HEK293 (cell line): ENCODE results near the gene HECTD4.
A peak's percentile ranks its signal among the peaks of the same experiment; 100 is the strongest.

Experiments
- CTCF ChIA-PET: fragments of 350-600 bp; formaldehyde crosslinking; extraction: SDS; loops from one replicate; lab custom pipeline; 2021; ENCODE audit warnings: antibody characterized with exemption; lab: Yijun Ruan, JAX
- POLR2A ChIA-PET: fragments of 300-600 bp; formaldehyde crosslinking; extraction: SDS; loops from one replicate; lab custom pipeline; 2020; ENCODE audit warnings: antibody characterized with exemption, inconsistent platforms; lab: Yijun Ruan, JAX
- H3K27ac ChIP-seq: fragments of 200-500 bp; sonication (Bioruptor generic); 2 replicates; pipeline ENCODE4 v1.5.1; 2014; ENCODE audit warnings: low read depth, low read length, control low read depth, inconsistent platforms; ENCODE audit errors: extremely low read depth
- H3K36me3 ChIP-seq, 2 experiments: fragments of 200-500 bp in 1 of 2; sonication (Bioruptor generic) in 1 of 2; 1 replicate in 1 of 2; 2 replicates in 1 of 2; pipeline ENCODE4 v1.5.1; 2014 to 2017; ENCODE audit warnings: inconsistent platforms in 2 of 2, low read length in 2 of 2; ENCODE audit not compliant: control insufficient read depth in 2 of 2, insufficient read depth in 1 of 2
- H3K4me1 ChIP-seq: fragments of 200-500 bp; sonication (Bioruptor generic); 2 replicates; pipeline ENCODE4 v1.5.1; 2014; ENCODE audit warnings: mild to moderate bottlenecking, low read length, inconsistent platforms; ENCODE audit not compliant: control insufficient read depth, insufficient read depth
- H3K4me3 ChIP-seq: 2 replicates; pipeline ENCODE4 v1.5.1; 2011; ENCODE audit warnings: low read depth, mild to moderate bottlenecking, control low read depth, low read length, moderate library complexity
- H3K9me3 ChIP-seq: fragments of 200-500 bp; sonication (Bioruptor generic); 2 replicates; pipeline ENCODE4 v1.5.1; 2014; ENCODE audit warnings: low read depth, low read length, inconsistent platforms; ENCODE audit not compliant: control insufficient read depth, insufficient read depth
- GLI4 ChIP-seq: fragments of 450-650 bp; formaldehyde crosslinking; IDR thresholded peaks from 2 replicates; pipeline ENCODE4 v1.5.1; 2016; ENCODE audit warnings: missing biosample characterization, missing genetic modification characterization
- KLF7 ChIP-seq: fragments of 450-650 bp; formaldehyde crosslinking; IDR thresholded peaks from 2 replicates; pipeline ENCODE4 v1.5.1; 2016; ENCODE audit warnings: missing biosample characterization, missing genetic modification characterization, borderline replicate concordance
- OSR2 ChIP-seq: fragments of 450-650 bp; formaldehyde crosslinking; IDR thresholded peaks from 2 replicates; pipeline ENCODE4 v1.5.1; 2016; ENCODE audit warnings: missing biosample characterization, missing genetic modification characterization
- RBAK ChIP-seq: fragments of 450-650 bp; formaldehyde crosslinking; IDR thresholded peaks from 2 replicates; pipeline ENCODE4 v1.5.1; 2016; ENCODE audit warnings: missing biosample characterization, missing genetic modification characterization
- SCRT1 ChIP-seq: fragments of 450-650 bp; formaldehyde crosslinking; IDR thresholded peaks from 2 replicates; pipeline ENCODE4 v1.5.1; 2016; ENCODE audit warnings: missing biosample characterization, missing genetic modification characterization, borderline replicate concordance
- SP3 ChIP-seq: fragments of 450-650 bp; formaldehyde crosslinking; IDR thresholded peaks from 2 replicates; pipeline ENCODE4 v1.5.1; 2016; ENCODE audit warnings: missing biosample characterization, missing genetic modification characterization
- YY2 ChIP-seq: fragments of 450-650 bp; formaldehyde crosslinking; IDR thresholded peaks from 2 replicates; pipeline ENCODE4 v1.5.1; 2016; ENCODE audit warnings: missing biosample characterization, missing genetic modification characterization
- ZNF157 ChIP-seq: fragments of 450-650 bp; formaldehyde crosslinking; IDR thresholded peaks from 2 replicates; pipeline ENCODE4 v1.5.1; 2016; ENCODE audit warnings: missing biosample characterization, missing genetic modification characterization
- ZNF510 ChIP-seq: fragments of 450-650 bp; formaldehyde crosslinking; IDR thresholded peaks from 2 replicates; pipeline ENCODE4 v1.5.1; 2018; ENCODE audit warnings: mild to moderate bottlenecking, missing genetic modification characterization, missing biosample characterization; ENCODE audit not compliant: insufficient replicate concordance
- ZNF548 ChIP-seq: fragments of 450-650 bp; formaldehyde crosslinking; IDR thresholded peaks from 2 replicates; pipeline ENCODE4 v1.5.1; 2016; ENCODE audit warnings: missing biosample characterization, missing genetic modification characterization
- ZNF600 ChIP-seq: fragments of 450-650 bp; formaldehyde crosslinking; IDR thresholded peaks from 2 replicates; pipeline ENCODE4 v1.5.1; 2016; ENCODE audit warnings: missing biosample characterization, missing genetic modification characterization
- ZNF610 ChIP-seq: fragments of 450-650 bp; formaldehyde crosslinking; IDR thresholded peaks from 2 replicates; pipeline ENCODE4 v1.5.1; 2016; ENCODE audit warnings: missing biosample characterization, missing genetic modification characterization, borderline replicate concordance
- ZNF654 ChIP-seq: fragments of 450-650 bp; formaldehyde crosslinking; IDR thresholded peaks from 2 replicates; pipeline ENCODE4 v1.5.1; 2016; ENCODE audit warnings: low read depth, missing biosample characterization, missing genetic modification characterization
- TF ChIP-seq, protein P1 (sequence below): fragments of 450-650 bp; formaldehyde crosslinking; IDR thresholded peaks from 2 replicates; pipeline ENCODE4 v1.5.1; 2016; ENCODE audit warnings: missing biosample characterization, missing genetic modification characterization
- TF ChIP-seq, protein P2 (sequence below): fragments of 450-650 bp; formaldehyde crosslinking; IDR thresholded peaks from 2 replicates; pipeline ENCODE4 v1.5.1; 2016; ENCODE audit warnings: missing biosample characterization, missing genetic modification characterization, low read depth
- TF ChIP-seq, protein P3 (sequence below): fragments of 450-650 bp; IDR thresholded peaks from 2 replicates; pipeline ENCODE4 v1.5.1; 2018; ENCODE audit warnings: missing biosample characterization, missing genetic modification characterization
- TF ChIP-seq, protein P4 (sequence below): fragments of 450-650 bp; formaldehyde crosslinking; IDR thresholded peaks from 2 replicates; pipeline ENCODE4 v1.5.1; 2016; ENCODE audit warnings: missing biosample characterization, missing genetic modification characterization
- TF ChIP-seq, protein P5 (sequence below): IDR thresholded peaks from 2 replicates; pipeline ENCODE4 v1.6.1; 2011; ENCODE audit warnings: mild to moderate bottlenecking, low read depth, low read length, borderline replicate concordance

Gene HECTD4

DNA sequence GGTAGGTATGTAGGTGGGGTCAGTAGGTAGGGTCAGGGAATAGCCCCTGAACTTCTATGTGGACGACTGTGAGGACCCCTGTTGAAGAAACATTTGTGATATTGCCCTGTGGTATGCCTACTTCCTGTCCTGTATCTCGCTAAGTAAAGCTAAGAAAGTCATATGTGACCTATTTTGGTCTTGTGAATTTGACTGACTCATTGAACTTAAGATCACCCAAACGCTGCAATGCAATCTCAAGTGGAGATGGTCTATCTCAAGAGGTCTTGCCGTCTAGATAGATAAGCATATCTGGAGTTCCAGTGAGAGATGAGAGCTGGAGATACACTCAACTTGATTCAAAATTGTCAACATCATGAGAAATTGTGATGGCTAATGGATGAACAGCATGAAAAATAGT lies 183.1 kb downstream of the HECTD4 start (continued):
- TF ChIP-seq, protein P1, sequence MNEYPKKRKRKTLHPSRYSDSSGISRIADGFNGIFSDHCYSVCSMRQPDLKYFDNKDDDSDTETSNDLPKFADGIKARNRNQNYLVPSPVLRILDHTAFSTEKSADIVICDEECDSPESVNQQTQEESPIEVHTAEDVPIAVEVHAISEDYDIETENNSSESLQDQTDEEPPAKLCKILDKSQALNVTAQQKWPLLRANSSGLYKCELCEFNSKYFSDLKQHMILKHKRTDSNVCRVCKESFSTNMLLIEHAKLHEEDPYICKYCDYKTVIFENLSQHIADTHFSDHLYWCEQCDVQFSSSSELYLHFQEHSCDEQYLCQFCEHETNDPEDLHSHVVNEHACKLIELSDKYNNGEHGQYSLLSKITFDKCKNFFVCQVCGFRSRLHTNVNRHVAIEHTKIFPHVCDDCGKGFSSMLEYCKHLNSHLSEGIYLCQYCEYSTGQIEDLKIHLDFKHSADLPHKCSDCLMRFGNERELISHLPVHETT (tag by site-specific recombination), result no peak
- no peak for TF ChIP-seq ZNF600 (tag by site-specific recombination)
- no peak for TF ChIP-seq KLF7 (tag by site-specific recombination)
- TF ChIP-seq, protein P2, sequence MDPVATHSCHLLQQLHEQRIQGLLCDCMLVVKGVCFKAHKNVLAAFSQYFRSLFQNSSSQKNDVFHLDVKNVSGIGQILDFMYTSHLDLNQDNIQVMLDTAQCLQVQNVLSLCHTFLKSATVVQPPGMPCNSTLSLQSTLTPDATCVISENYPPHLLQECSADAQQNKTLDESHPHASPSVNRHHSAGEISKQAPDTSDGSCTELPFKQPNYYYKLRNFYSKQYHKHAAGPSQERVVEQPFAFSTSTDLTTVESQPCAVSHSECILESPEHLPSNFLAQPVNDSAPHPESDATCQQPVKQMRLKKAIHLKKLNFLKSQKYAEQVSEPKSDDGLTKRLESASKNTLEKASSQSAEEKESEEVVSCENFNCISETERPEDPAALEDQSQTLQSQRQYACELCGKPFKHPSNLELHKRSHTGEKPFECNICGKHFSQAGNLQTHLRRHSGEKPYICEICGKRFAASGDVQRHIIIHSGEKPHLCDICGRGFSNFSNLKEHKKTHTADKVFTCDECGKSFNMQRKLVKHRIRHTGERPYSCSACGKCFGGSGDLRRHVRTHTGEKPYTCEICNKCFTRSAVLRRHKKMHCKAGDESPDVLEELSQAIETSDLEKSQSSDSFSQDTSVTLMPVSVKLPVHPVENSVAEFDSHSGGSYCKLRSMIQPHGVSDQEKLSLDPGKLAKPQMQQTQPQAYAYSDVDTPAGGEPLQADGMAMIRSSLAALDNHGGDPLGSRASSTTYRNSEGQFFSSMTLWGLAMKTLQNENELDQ (tag by site-specific recombination), result no peak
- no peak for TF ChIP-seq SCRT1 (tag by site-specific recombination)
- no peak for TF ChIP-seq OSR2 (tag by site-specific recombination)
- no peak for TF ChIP-seq YY2 (tag by site-specific recombination)
- TF ChIP-seq, protein P3, sequence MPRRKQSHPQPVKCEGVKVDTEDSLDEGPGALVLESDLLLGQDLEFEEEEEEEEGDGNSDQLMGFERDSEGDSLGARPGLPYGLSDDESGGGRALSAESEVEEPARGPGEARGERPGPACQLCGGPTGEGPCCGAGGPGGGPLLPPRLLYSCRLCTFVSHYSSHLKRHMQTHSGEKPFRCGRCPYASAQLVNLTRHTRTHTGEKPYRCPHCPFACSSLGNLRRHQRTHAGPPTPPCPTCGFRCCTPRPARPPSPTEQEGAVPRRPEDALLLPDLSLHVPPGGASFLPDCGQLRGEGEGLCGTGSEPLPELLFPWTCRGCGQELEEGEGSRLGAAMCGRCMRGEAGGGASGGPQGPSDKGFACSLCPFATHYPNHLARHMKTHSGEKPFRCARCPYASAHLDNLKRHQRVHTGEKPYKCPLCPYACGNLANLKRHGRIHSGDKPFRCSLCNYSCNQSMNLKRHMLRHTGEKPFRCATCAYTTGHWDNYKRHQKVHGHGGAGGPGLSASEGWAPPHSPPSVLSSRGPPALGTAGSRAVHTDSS (tag by site-specific recombination), result no peak

DNA sequence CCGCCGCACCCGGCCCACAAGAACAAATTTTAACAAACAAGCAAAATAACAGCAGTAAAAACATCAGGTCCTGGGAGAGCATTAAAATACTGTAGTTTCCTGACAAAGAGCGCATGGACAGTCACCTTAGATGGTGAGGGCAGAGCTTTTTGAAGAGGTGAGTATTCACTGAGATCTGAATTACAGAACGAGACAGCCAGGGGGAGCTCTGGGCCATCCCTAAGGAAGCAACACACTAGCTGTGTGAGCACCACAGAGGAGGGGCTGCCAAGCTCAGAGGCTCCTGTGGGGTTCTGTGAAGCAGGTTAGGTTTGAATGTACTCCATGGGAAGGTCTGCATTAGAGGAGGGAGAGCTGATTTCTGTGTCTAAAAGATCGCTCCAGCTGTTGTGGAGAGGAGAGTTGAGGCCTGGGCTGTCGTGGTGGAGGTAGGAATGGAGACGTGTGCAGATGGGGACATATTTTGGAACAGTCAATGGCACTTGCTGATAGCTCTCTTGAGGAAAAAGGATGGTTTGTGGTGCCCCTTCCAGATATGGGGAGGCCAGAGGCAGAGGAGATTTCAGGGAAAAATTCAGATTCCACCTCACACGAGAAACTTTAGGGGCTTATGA lies 184.0 kb downstream of the HECTD4 start:
- Histone ChIP-seq H3K27ac (no peak overlapping the region), H3K36me3 (peaks cover 35 to 86% of the 10 kb centered on the region in 2 experiments), H3K9me3 (no peaks in the 10 kb centered on the region), H3K4me1 (no peaks in the 10 kb centered on the region), H3K4me3 (no peak overlapping the region)
- CTCF ChIA-PET, result interaction anchor here (0.5 to 3.3 kb wide), 39 partner anchors 8 to 602 kb away, joined by 3 to 55 read pairs (median 4); no protein-coding TSS in a partner anchor
- POLR2A ChIA-PET, result interaction anchor here (1.2 kb wide), 1 partner anchor 189 kb away, joined by 4 read pairs; no protein-coding TSS in a partner anchor
- TF ChIP-seq ZNF654 (tag by site-specific recombination), result peak; percentile 51
- TF ChIP-seq RBAK, result no peak
- TF ChIP-seq, protein P4, sequence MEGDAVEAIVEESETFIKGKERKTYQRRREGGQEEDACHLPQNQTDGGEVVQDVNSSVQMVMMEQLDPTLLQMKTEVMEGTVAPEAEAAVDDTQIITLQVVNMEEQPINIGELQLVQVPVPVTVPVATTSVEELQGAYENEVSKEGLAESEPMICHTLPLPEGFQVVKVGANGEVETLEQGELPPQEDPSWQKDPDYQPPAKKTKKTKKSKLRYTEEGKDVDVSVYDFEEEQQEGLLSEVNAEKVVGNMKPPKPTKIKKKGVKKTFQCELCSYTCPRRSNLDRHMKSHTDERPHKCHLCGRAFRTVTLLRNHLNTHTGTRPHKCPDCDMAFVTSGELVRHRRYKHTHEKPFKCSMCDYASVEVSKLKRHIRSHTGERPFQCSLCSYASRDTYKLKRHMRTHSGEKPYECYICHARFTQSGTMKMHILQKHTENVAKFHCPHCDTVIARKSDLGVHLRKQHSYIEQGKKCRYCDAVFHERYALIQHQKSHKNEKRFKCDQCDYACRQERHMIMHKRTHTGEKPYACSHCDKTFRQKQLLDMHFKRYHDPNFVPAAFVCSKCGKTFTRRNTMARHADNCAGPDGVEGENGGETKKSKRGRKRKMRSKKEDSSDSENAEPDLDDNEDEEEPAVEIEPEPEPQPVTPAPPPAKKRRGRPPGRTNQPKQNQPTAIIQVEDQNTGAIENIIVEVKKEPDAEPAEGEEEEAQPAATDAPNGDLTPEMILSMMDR, result peak; percentile 34; the same call in 1 of the 2 replicates

DNA sequence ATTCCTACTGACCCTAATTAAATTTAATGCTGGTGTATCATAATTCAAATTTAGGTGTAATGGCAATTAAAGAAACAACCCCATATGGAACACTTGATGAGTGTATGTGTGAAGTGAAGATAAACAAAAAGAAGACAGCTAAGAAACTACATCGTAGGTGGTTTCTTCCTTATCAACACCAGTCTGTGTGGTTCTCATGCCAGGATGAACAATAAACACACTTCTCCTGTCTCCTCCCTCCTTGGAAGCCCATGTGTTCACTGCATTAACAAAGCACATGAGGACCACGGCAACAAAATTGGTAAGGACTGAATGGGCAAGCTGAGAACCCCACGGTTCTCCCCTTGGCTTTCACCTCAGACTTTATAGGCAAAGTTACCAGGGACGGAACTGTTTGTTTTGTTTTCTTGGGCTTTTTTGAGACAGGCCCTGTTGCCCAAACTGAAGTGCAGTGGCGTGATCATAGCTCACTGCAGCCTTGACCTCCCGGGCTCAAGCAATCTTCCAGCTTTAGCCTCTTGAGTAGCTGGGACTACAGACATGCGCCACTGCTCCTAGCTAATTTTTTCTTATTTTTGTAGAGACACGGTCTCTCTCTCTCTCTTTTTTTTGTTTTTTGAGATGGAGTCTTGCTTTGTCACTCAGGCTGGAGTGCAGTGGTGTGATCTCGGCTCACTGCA lies 185.9 kb downstream of the HECTD4 start:
- Histone ChIP-seq H3K4me3 (no peak overlapping the region), H3K4me1 (no peaks in the 10 kb centered on the region), H3K27ac (no peak overlapping the region), H3K9me3 (no peaks in the 10 kb centered on the region), H3K36me3 (peaks cover 33 to 97% of the 10 kb centered on the region in 2 experiments)
- POLR2A ChIA-PET, result no interaction called here
- CTCF ChIA-PET, result interaction anchor here (0.6 to 1.4 kb wide), 3 partner anchors 49 to 191 kb away, joined by 4 to 7 read pairs (median 6); no protein-coding TSS in a partner anchor
- no peak for TF ChIP-seq SP3
- no peak for TF ChIP-seq GLI4 (tag by site-specific recombination)
- no peak for TF ChIP-seq ZNF510 (tag by site-specific recombination)
- TF ChIP-seq ZNF157 (tag by site-specific recombination), result no peak
- TF ChIP-seq, protein P5, sequence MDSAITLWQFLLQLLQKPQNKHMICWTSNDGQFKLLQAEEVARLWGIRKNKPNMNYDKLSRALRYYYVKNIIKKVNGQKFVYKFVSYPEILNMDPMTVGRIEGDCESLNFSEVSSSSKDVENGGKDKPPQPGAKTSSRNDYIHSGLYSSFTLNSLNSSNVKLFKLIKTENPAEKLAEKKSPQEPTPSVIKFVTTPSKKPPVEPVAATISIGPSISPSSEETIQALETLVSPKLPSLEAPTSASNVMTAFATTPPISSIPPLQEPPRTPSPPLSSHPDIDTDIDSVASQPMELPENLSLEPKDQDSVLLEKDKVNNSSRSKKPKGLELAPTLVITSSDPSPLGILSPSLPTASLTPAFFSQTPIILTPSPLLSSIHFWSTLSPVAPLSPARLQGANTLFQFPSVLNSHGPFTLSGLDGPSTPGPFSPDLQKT, result no peak
- TF ChIP-seq ZNF548 (tag by site-specific recombination), result no peak
- no peak for TF ChIP-seq ZNF610
